ENCODE data around the gene PPARD. TPM values are rescaled to one million over a fixed set of nuclear protein-coding genes. Genes with fewer than 3 reads are reported as not detected.
"Not testable (repeated sequence)": the region's sequence is repeated elsewhere in the genome, so short reads cannot be mapped to it uniquely, and the experiment has no call there.

PPARD gene
- total RNA-seq, 6 experiments from 2014 or later: 39.0 to 46.4 (median 41.2) TPM

GRCh38 chr6:35427851-35428321 is 85.5 kb downstream of the PPARD start:
- H3K27ac Mint-ChIP-seq: peak overlapping the region; percentile 90
- peaks cover 40% of the 10 kb centered on the region for H3K36me3 Mint-ChIP-seq (ENCODE audit: low read depth)
- H3K4me1 Mint-ChIP-seq (ENCODE audit: low read depth): peaks cover 50% of the 10 kb centered on the region
- peaks cover 15% of the 10 kb centered on the region for H3K9me3 Mint-ChIP-seq
- peak overlapping the region; percentile 70 for H3K4me3 Mint-ChIP-seq
- DNase-seq: peak; percentile 75
- TF ChIP-seq, protein P1, sequence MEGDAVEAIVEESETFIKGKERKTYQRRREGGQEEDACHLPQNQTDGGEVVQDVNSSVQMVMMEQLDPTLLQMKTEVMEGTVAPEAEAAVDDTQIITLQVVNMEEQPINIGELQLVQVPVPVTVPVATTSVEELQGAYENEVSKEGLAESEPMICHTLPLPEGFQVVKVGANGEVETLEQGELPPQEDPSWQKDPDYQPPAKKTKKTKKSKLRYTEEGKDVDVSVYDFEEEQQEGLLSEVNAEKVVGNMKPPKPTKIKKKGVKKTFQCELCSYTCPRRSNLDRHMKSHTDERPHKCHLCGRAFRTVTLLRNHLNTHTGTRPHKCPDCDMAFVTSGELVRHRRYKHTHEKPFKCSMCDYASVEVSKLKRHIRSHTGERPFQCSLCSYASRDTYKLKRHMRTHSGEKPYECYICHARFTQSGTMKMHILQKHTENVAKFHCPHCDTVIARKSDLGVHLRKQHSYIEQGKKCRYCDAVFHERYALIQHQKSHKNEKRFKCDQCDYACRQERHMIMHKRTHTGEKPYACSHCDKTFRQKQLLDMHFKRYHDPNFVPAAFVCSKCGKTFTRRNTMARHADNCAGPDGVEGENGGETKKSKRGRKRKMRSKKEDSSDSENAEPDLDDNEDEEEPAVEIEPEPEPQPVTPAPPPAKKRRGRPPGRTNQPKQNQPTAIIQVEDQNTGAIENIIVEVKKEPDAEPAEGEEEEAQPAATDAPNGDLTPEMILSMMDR (IDR thresholded peaks at IDR 0.05): no peak
- H3K27me3 Mint-ChIP-seq (ENCODE audit: insufficient read depth): peaks cover 4% of the 10 kb centered on the region

- no peak for DNase-seq
- H3K27ac Mint-ChIP-seq: peak overlapping the region; percentile 90
- H3K4me3 Mint-ChIP-seq: peak overlapping the region; percentile 70
- peaks cover 50% of the 10 kb centered on the region for H3K4me1 Mint-ChIP-seq (ENCODE audit: low read depth)
- H3K36me3 Mint-ChIP-seq (ENCODE audit: low read depth): peaks cover 40% of the 10 kb centered on the region
- peaks cover 2% of the 10 kb centered on the region for H3K27me3 Mint-ChIP-seq (ENCODE audit: insufficient read depth)
- TF ChIP-seq, protein P1 (IDR thresholded peaks at IDR 0.05): peak; percentile 17; the same call in 1 of the 2 replicates
- H3K9me3 Mint-ChIP-seq: peaks cover 15% of the 10 kb centered on the region
Observed at GRCh38 chr6:35428421-35429149, 86.2 kb downstream of the PPARD start.

- no peak for DNase-seq
- Mint-ChIP-seq H3K9me3 (peaks cover 15% of the 10 kb centered on the region), H3K4me3 (no peak overlapping the region), H3K36me3 (ENCODE audit: low read depth) (peaks cover 35% of the 10 kb centered on the region), H3K27me3 (ENCODE audit: insufficient read depth) (peaks cover 2% of the 10 kb centered on the region), H3K27ac (peak overlapping the region; percentile 90; the same call in 1 of the 2 replicates), H3K4me1 (ENCODE audit: low read depth) (peaks cover 49% of the 10 kb centered on the region)
- TF ChIP-seq, protein P1 (IDR thresholded peaks at IDR 0.05): no peak
Observed at GRCh38 chr6:35429463-35429862, 87.1 kb downstream of the PPARD start.

GRCh38 chr6:35432291-35432690 is 89.9 kb downstream of the PPARD start:
- TF ChIP-seq, protein P1 (IDR thresholded peaks at IDR 0.05): no peak
- no peak overlapping the region for H3K4me3 Mint-ChIP-seq
- no peak overlapping the region for H3K27ac Mint-ChIP-seq
- DNase-seq: no peak
- H3K36me3 Mint-ChIP-seq (ENCODE audit: low read depth): peaks cover 22% of the 10 kb centered on the region
- peaks cover 21% of the 10 kb centered on the region for H3K4me1 Mint-ChIP-seq (ENCODE audit: low read depth)
- H3K27me3 Mint-ChIP-seq (ENCODE audit: insufficient read depth): peaks cover 2% of the 10 kb centered on the region
- peaks cover 15% of the 10 kb centered on the region for H3K9me3 Mint-ChIP-seq

DNA sequence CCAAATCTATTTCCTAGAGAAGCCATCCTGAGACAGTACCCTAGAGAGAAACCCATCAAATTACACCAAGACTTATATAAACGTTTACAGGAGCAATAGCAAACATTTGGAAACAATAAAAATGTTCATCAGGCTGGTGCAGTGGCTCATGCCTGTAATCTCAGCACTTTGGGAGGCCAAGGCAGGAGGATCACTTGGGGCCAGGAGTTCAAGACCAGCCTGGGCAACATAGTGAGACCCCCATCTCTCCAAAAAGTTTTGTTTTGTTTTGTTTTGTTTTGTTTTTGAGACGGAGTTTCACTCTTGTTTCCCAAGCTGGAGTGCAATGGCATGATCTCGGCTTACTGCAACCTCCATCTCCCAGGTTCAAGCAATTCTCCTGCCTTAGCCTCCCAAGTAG is 90.3 kb downstream of the PPARD start:
- peaks cover 22% of the 10 kb centered on the region for H3K36me3 Mint-ChIP-seq (ENCODE audit: low read depth)
- H3K9me3 Mint-ChIP-seq: peaks cover 15% of the 10 kb centered on the region
- not testable (repeated sequence) for H3K4me3 Mint-ChIP-seq; H3K27ac Mint-ChIP-seq; H3K27me3 Mint-ChIP-seq (ENCODE audit: insufficient read depth); DNase-seq
- H3K4me1 Mint-ChIP-seq (ENCODE audit: low read depth): peaks cover 17% of the 10 kb centered on the region

Data from HFFc6 (cell line).